Smooth muscle cell (in vitro differentiated cells): Measurements from ENCODE around the gene ANKRD13B. TPM values are rescaled to one million over a fixed set of nuclear protein-coding genes. Genes with fewer than 3 reads are reported as not detected.

Experiments used
- DNase-seq: peaks from one replicate; lab custom pipeline; 2025; ENCODE audit not compliant: unreplicated experiment; lab: John Stamatoyannopoulos, UW
- H2AFZ ChIP-seq: fragments of 200-600 bp; sonication (generic); 2 replicates; pipeline ENCODE4 v1.6.0; 2016; ENCODE audit warnings: antibody characterized with exemption, low read depth, mild to moderate bottlenecking
- H3F3A ChIP-seq: fragments of 200-600 bp; sonication (generic); 2 replicates; pipeline ENCODE4 v1.6.0; 2017; ENCODE audit warnings: antibody characterized with exemption, low read depth
- H3K27ac ChIP-seq: fragments of 200-600 bp; sonication (generic); 2 replicates; pipeline ENCODE4 v1.5.1; 2016; ENCODE audit warnings: low read depth, mild to moderate bottlenecking
- H3K27me3 ChIP-seq: fragments of 200-600 bp; sonication (generic); 2 replicates; pipeline ENCODE4 v1.6.1; 2016; ENCODE audit warnings: low read depth, mild to moderate bottlenecking
- H3K36me3 ChIP-seq: fragments of 200-600 bp; sonication (generic); 2 replicates; pipeline ENCODE4 v1.5.1; 2016; ENCODE audit warnings: low read depth
- H3K4me1 ChIP-seq: fragments of 200-600 bp; sonication (generic); 2 replicates; pipeline ENCODE4 v1.5.1; 2016; ENCODE audit warnings: low read depth
- H3K4me2 ChIP-seq: fragments of 200-600 bp; sonication (generic); 2 replicates; pipeline ENCODE4 v1.6.0; 2016; ENCODE audit warnings: mild to moderate bottlenecking
- H3K4me3 ChIP-seq: fragments of 200-600 bp; sonication (generic); 2 replicates; pipeline ENCODE4 v1.5.1; 2016; ENCODE audit warnings: mild to moderate bottlenecking
- H3K79me2 ChIP-seq: fragments of 200-600 bp; sonication (generic); 2 replicates; pipeline ENCODE4 v1.6.0; 2016; ENCODE audit warnings: low read depth, mild to moderate bottlenecking
- H3K9ac ChIP-seq: fragments of 200-600 bp; sonication (generic); 2 replicates; pipeline ENCODE4 v1.6.0; 2016; ENCODE audit warnings: low read depth
- H3K9me3 ChIP-seq: fragments of 200-600 bp; sonication (generic); replicated peaks from 2 replicates; pipeline ENCODE4 v1.5.1; 2016; ENCODE audit warnings: low read depth
- H4K20me1 ChIP-seq: fragments of 200-600 bp; sonication (generic); 2 replicates; pipeline ENCODE4 v1.6.0; 2016; ENCODE audit warnings: low read depth
- CTCF ChIP-seq: fragments of 200-600 bp; sonication (generic); IDR thresholded peaks from 2 replicates; pipeline ENCODE4 v1.5.1; 2017; ENCODE audit warnings: borderline replicate concordance, mild to moderate bottlenecking, antibody characterized with exemption; ENCODE audit not compliant: insufficient read depth, poor library complexity, severe bottlenecking
- WGBS: methylation state at CpG from one replicate; pipeline ENCODE4 v1.1.7; 2016; ENCODE audit warnings: low lambda C conversion rate; 5-methylcytosine and 5-hydroxymethylcytosine counted together
- polyA plus RNA-seq: library from polyadenylated mRNA; unstranded; fragments of >200 nt; fragmentation: Nextera tagmentation; extraction: Ambion mirVana; gene quantifications from 2 replicates; pipeline ENCODE4 v1.2.1, GENCODE V29; 2016
- total RNA-seq: library from RNA; depleted of rRNA; stranded (reverse); fragments of >200 nt; gene quantifications from 2 replicates; pipeline ENCODE4 v1.2.3, GENCODE V29; 2014

ANKRD13B gene
- total and polyA plus RNA-seq, 2 experiments from 2014 or later, result 3.6 to 6.8 TPM

GRCh38 chr17:29595943-29596774 lies 3.2 kb downstream of the ANKRD13B start:
- no peaks in the 10 kb centered on the region for H3K36me3 ChIP-seq
- H3K9me3 ChIP-seq, result no peaks in the 10 kb centered on the region
- TF ChIP-seq CTCF, result no peak
- peaks cover 28% of the 10 kb centered on the region for H3K4me1 ChIP-seq
- peaks cover 35% of the 10 kb centered on the region for H4K20me1 ChIP-seq
- no peaks in the 10 kb centered on the region for H3K79me2 ChIP-seq
- no peak overlapping the region for H3K4me2 ChIP-seq
- no peaks in the 10 kb centered on the region for H3K27me3 ChIP-seq
- 94% methylated on average over 12 of the region's 12 CpGs for WGBS
- no peak overlapping the region for H3K27ac ChIP-seq
- H3K4me3 ChIP-seq, result no peak overlapping the region
- no peak overlapping the region for H3K9ac ChIP-seq
- no peaks in the 10 kb centered on the region for H3F3A ChIP-seq
- DNase-seq, result no peak
- no peak overlapping the region for H2AFZ ChIP-seq

GRCh38 chr17:29596811-29597210 lies 3.9 kb downstream of the ANKRD13B start:
- DNase-seq, result no peak
- TF ChIP-seq CTCF, result no peak
- Histone ChIP-seq H3K9me3 (no peaks in the 10 kb centered on the region), H2AFZ (no peak overlapping the region), H3K79me2 (no peaks in the 10 kb centered on the region), H3K4me2 (no peak overlapping the region), H3K9ac (no peak overlapping the region), H3K27me3 (no peaks in the 10 kb centered on the region), H3K27ac (no peak overlapping the region), H3K36me3 (no peaks in the 10 kb centered on the region), H3F3A (no peaks in the 10 kb centered on the region), H3K4me1 (peaks cover 27% of the 10 kb centered on the region), H4K20me1 (peaks cover 35% of the 10 kb centered on the region), H3K4me3 (no peak overlapping the region)
- 80% methylated on average over 8 of the region's 9 CpGs for WGBS

GRCh38 chr17:29597361-29598172 lies 4.6 kb downstream of the ANKRD13B start:
- no peak for DNase-seq
- H3K9ac ChIP-seq, result no peak overlapping the region
- H3K9me3 ChIP-seq, result no peaks in the 10 kb centered on the region
- H3K4me1 ChIP-seq, result peaks cover 20% of the 10 kb centered on the region
- H3F3A ChIP-seq, result no peaks in the 10 kb centered on the region
- WGBS, result 65% methylated on average over 13 of the region's 13 CpGs
- no peaks in the 10 kb centered on the region for H3K36me3 ChIP-seq
- no peak overlapping the region for H3K4me3 ChIP-seq
- no peak overlapping the region for H2AFZ ChIP-seq
- H3K4me2 ChIP-seq, result no peak overlapping the region
- peaks cover 35% of the 10 kb centered on the region for H4K20me1 ChIP-seq
- H3K79me2 ChIP-seq, result no peaks in the 10 kb centered on the region
- H3K27me3 ChIP-seq, result no peaks in the 10 kb centered on the region
- H3K27ac ChIP-seq, result no peak overlapping the region
- no peak for TF ChIP-seq CTCF
